Measurements from ENCODE around the gene QPCT.

GRCh38 chr2:37370666-37371065, 26.2 kb downstream of the QPCT start:
- TF ChIP-seq CTCF (IDR thresholded peaks at IDR 0.05) (no peak), POLR2A (IDR thresholded peaks at IDR 0.05) (no peak)

Measured in esophagus squamous epithelium (tissue), 4 donors.